HT1080 (cell line): ENCODE results near the gene MYL6B. TPM values are rescaled to one million over a fixed set of nuclear protein-coding genes. Genes with fewer than 3 reads are reported as not detected.
A peak's percentile ranks its signal among the peaks of the same experiment; 100 is the strongest.
"Not testable (repeated sequence)": the region's sequence is repeated elsewhere in the genome, so short reads cannot be mapped to it uniquely, and the experiment has no call there.

Experiments
- DNase-seq: peaks from one replicate; pipeline ENCODE4 v3.0.0-alpha.2; 2015; ENCODE audit warnings: low read depth
- polyA plus RNA-seq, 2 experiments: library from polyadenylated mRNA; depleted of rRNA; stranded (reverse); fragments of >200 nt; gene quantifications; 2 replicates each; pipeline ENCODE4 v1.2.3, GENCODE V29; 2015
- total RNA-seq: library from RNA; depleted of rRNA; stranded (reverse); fragments of >200 nt; shearing (Covaris generic); gene quantifications from 2 replicates; pipeline ENCODE4 v1.2.3, GENCODE V29; 2014; rRNA removed

Gene MYL6B
- total RNA-seq: 127 and 137 TPM in 2 replicates
- polyA plus RNA-seq (2015; cell fraction: cytosol; rRNA removed): 117 and 139 TPM in 2 replicates
- polyA plus RNA-seq (2015; cell fraction: nucleus; rRNA removed): 50.4 and 54.3 TPM in 2 replicates

GRCh38 chr12:56152132-56152755 lies at the start of gene MYL6B:
MYL6B (plus strand) TSS chr12:56152587; CDS start chr12:56153919, 1,332 bp downstream.
- DNase-seq: peak; percentile 90

- no peak for DNase-seq
Measured at GRCh38 chr12:56102683-56103065, 49.7 kb upstream of the MYL6B start.

- no peak for DNase-seq
Measured at GRCh38 chr12:56103066-56103711, 49.2 kb upstream of the MYL6B start.

GRCh38 chr12:56103823-56104108 lies 48.6 kb upstream of the MYL6B start:
- DNase-seq: no peak

- DNase-seq: peak; percentile 100
Measured at GRCh38 chr12:56104109-56104814, 48.1 kb upstream of the MYL6B start, which contains the start of gene PA2G4. PA2G4 (plus strand) TSS chr12:56104559; CDS start chr12:56104738, 179 bp downstream.

GRCh38 chr12:56104815-56105608 lies 47.4 kb upstream of the MYL6B start:
- DNase-seq: peak; percentile 30

GRCh38 chr12:56105609-56105902 lies 46.8 kb upstream of the MYL6B start:
- no peak for DNase-seq

GRCh38 chr12:56107242-56107641 lies 45.1 kb upstream of the MYL6B start:
- DNase-seq: no peak

GRCh38 chr12:56110571-56110970 lies 41.8 kb upstream of the MYL6B start:
- no peak for DNase-seq

GRCh38 chr12:56114084-56114483 lies 38.3 kb upstream of the MYL6B start:
- DNase-seq: no peak

GRCh38 chr12:56115329-56115728 lies 37.1 kb upstream of the MYL6B start:
- peak; percentile 63 for DNase-seq

- peak; percentile 90 for DNase-seq
Measured at GRCh38 chr12:56116267-56117081, 35.9 kb upstream of the MYL6B start, which contains the start of gene RPL41. RPL41 (plus strand) TSS chr12:56116633.

GRCh38 chr12:56117082-56117706 lies 35.2 kb upstream of the MYL6B start:
- not testable (repeated sequence) for DNase-seq

- peak; percentile 100 for DNase-seq
Measured at GRCh38 chr12:56117778-56118687, 34.4 kb upstream of the MYL6B start, which contains the start of gene ZC3H10. ZC3H10 (plus strand) TSS chr12:56118266; CDS start chr12:56120563, 2,297 bp downstream.

GRCh38 chr12:56118688-56119357 lies 33.6 kb upstream of the MYL6B start:
- no peak for DNase-seq

GRCh38 chr12:56119361-56119796 lies 33.0 kb upstream of the MYL6B start:
- DNase-seq: peak; percentile 74

GRCh38 chr12:56120158-56120846 lies 32.1 kb upstream of the MYL6B start:
- peak; percentile 66 for DNase-seq
